K562 (cell line): ENCODE results near the gene APOM. TPM values are rescaled to one million over a fixed set of nuclear protein-coding genes. Genes with fewer than 3 reads are reported as not detected.
A peak's percentile ranks its signal among the peaks of the same experiment; 100 is the strongest.

ENCODE experiments used
- ARNT ChIP-seq, 2 experiments: fragments of 450-650 bp; IDR thresholded peaks; 2 replicates each; pipeline ENCODE4 v1.6.1; 2016; ENCODE audit warnings: mild to moderate bottlenecking in 1 of 2
- CBX1 ChIP-seq: sonication (generic); IDR thresholded peaks from 2 replicates; pipeline ENCODE4 v1.6.1; 2016; ENCODE audit warnings: antibody characterized with exemption, low read depth, mild to moderate bottlenecking
- CBX3 ChIP-seq, 2 experiments: IDR thresholded peaks; 1 replicate in 1 of 2; 2 replicates in 1 of 2; pipeline ENCODE4 v1.6.1; 2012; ENCODE audit warnings: inconsistent platforms in 2 of 2, low read length in 2 of 2, borderline replicate concordance in 1 of 2, control low read depth in 1 of 2
- CSDE1 ChIP-seq, 2 experiments: fragments of 450-650 bp; IDR thresholded peaks; 2 replicates each; pipeline ENCODE4 v1.6.1; 2016; ENCODE audit warnings: mild to moderate bottlenecking in 1 of 2
- FOXK1 ChIP-seq: sonication (generic); formaldehyde crosslinking; IDR thresholded peaks from 2 replicates; pipeline ENCODE4 v1.8.0; 2022; ENCODE audit warnings: missing genetic modification reagents, mild to moderate bottlenecking, borderline replicate concordance
- GATAD2B ChIP-seq: fragments of 450-650 bp; IDR thresholded peaks from 2 replicates; pipeline ENCODE4 v1.6.1; 2017; ENCODE audit warnings: mild to moderate bottlenecking, borderline replicate concordance
- HIVEP1 ChIP-seq: fragments of 250-450 bp; sonication (Bioruptor Pico); IDR thresholded peaks from 2 replicates; pipeline ENCODE4 v1.4.0; 2020; ENCODE audit warnings: mild to moderate bottlenecking
- MIER1 ChIP-seq: fragments of 450-650 bp; IDR thresholded peaks from 2 replicates; pipeline ENCODE4 v1.6.1; 2016; ENCODE audit warnings: antibody characterized with exemption, mild to moderate bottlenecking, low read depth
- NFYB ChIP-seq: IDR thresholded peaks from 2 replicates; pipeline ENCODE4 v1.6.1; 2011; ENCODE audit warnings: mild to moderate bottlenecking, moderate library complexity; ENCODE audit not compliant: insufficient read length; ENCODE audit errors: extremely low read depth
- RHOXF2B ChIP-seq: fragments of 250-450 bp; sonication (Bioruptor Pico); conservative IDR thresholded peaks from 2 replicates; pipeline ENCODE4 v1.5.1; 2021
- SMAD2 ChIP-seq: fragments of 150-350 bp; IDR thresholded peaks from 2 replicates; pipeline ENCODE4 v1.6.1; 2014; ENCODE audit warnings: low read depth, mild to moderate bottlenecking, low read length
- TSC22D4 ChIP-seq: fragments of 450-650 bp; IDR thresholded peaks from 2 replicates; pipeline ENCODE4 v1.6.1; 2016; ENCODE audit warnings: missing genetic modification characterization, missing biosample characterization, control low read depth
- ZBTB43 ChIP-seq: sonication (generic); formaldehyde crosslinking; IDR thresholded peaks from 2 replicates; pipeline ENCODE4 v1.8.0; 2023; ENCODE audit warnings: mild to moderate bottlenecking, missing genetic modification reagents
- ZNF253 ChIP-seq: fragments of 250-450 bp; sonication (Bioruptor Pico); conservative IDR thresholded peaks from 2 replicates; pipeline ENCODE4 v1.6.1; 2021; ENCODE audit warnings: mild to moderate bottlenecking
- polyA plus RNA-seq, 8 experiments: library from polyadenylated mRNA; depleted of rRNA in 4 of 8; stranded (reverse) in 5 of 8; unstranded in 3 of 8; fragments of >200 nt; fragmentation: Nextera tagmentation in 2 of 8; fragmentation: Illumina TruSeq in 1 of 8; extraction: Ambion mirVana in 2 of 8; extraction: Trizol in 1 of 8; gene quantifications; 2 replicates each; pipeline versions ENCODE4 v1.2.1 to v1.2.3, GENCODE V29; 2011 to 2014; ENCODE audit warnings: inconsistent platforms in 1 of 8, missing spikeins in 1 of 8
- total RNA-seq, 7 experiments: library from RNA; depleted of rRNA in 6 of 7; stranded (reverse); fragments of >200 nt in 6 of 7; fragmentation: Illumina TruSeq in 2 of 7; extraction: Trizol in 2 of 7; gene quantifications; 2 replicates each; pipeline versions ENCODE4 v1.2.1 to v1.2.3, GENCODE V29; 2011 to 2021; ENCODE audit warnings: low replicate concordance in 1 of 7
- TF ChIP-seq, protein P1 (sequence below): sonication (generic); formaldehyde crosslinking; IDR thresholded peaks from 2 replicates; pipeline ENCODE4 v1.8.1; 2023; ENCODE audit warnings: mild to moderate bottlenecking, missing genetic modification reagents
- TF ChIP-seq, protein P2 (sequence below): sonication (generic); formaldehyde crosslinking; IDR thresholded peaks from 2 replicates; pipeline ENCODE4 v1.8.0; 2022; ENCODE audit warnings: mild to moderate bottlenecking, missing genetic modification reagents, borderline replicate concordance
- TF ChIP-seq, protein P3 (sequence below): sonication (generic); formaldehyde crosslinking; IDR thresholded peaks from 2 replicates; pipeline ENCODE4 v1.8.0; 2022; ENCODE audit warnings: missing genetic modification reagents, mild to moderate bottlenecking, borderline replicate concordance

Gene APOM
- total and polyA plus RNA-seq, 9 of the 15 experiments (the other 6 are each of a cell fraction or from before 2014, with no cell fraction given): 5.7 to 24.3 (median 10.4) TPM

- TF ChIP-seq ZBTB43 (CRISPR knock-in tag) (0 out of 2 replicates have a peak, but pooled peaks have one; percentile 58), CBX3 (IDR thresholded peaks at IDR 0.05; ENCODE audit: borderline replicate concordance in 1 of 2, low read length in 2 of 2) (0 out of 3 replicates have a peak, but pooled peaks of 1 of the 2 experiments have one; percentile 37), ZNF253 (CRISPR knock-in tag) (peak; percentile 64; the same call in 1 of the 2 replicates), CBX1 (no peak), GATAD2B (no peak), MIER1 (0 out of 2 replicates have a peak, but pooled peaks have one; percentile 32), CSDE1 (IDR thresholded peaks at IDR 0.05) (0 out of 4 replicates have a peak, but pooled peaks of 1 of the 2 experiments have one; percentile 25), FOXK1 (CRISPR knock-in tag) (0 out of 2 replicates have a peak, but pooled peaks have one; percentile 21), RHOXF2B (CRISPR knock-in tag) (0 out of 2 replicates have a peak, but pooled peaks have one; percentile 9), NFYB (no peak), TSC22D4 (0 out of 2 replicates have a peak, but pooled peaks have one; percentile 49), ARNT (IDR thresholded peaks at IDR 0.05) (0 out of 4 replicates have a peak, but pooled peaks of 1 of the 2 experiments have one; percentile 6), HIVEP1 (CRISPR knock-in tag) (no peak), SMAD2 (no peak)
- TF ChIP-seq, protein P1, sequence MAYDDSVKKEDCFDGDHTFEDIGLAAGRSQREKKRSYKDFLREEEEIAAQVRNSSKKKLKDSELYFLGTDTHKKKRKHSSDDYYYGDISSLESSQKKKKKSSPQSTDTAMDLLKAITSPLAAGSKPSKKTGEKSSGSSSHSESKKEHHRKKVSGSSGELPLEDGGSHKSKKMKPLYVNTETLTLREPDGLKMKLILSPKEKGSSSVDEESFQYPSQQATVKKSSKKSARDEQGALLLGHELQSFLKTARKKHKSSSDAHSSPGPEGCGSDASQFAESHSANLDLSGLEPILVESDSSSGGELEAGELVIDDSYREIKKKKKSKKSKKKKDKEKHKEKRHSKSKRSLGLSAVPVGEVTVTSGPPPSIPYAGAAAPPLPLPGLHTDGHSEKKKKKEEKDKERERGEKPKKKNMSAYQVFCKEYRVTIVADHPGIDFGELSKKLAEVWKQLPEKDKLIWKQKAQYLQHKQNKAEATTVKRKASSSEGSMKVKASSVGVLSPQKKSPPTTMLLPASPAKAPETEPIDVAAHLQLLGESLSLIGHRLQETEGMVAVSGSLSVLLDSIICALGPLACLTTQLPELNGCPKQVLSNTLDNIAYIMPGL: 0 out of 2 replicates have a peak, but pooled peaks have one; percentile 51
- TF ChIP-seq, protein P2, sequence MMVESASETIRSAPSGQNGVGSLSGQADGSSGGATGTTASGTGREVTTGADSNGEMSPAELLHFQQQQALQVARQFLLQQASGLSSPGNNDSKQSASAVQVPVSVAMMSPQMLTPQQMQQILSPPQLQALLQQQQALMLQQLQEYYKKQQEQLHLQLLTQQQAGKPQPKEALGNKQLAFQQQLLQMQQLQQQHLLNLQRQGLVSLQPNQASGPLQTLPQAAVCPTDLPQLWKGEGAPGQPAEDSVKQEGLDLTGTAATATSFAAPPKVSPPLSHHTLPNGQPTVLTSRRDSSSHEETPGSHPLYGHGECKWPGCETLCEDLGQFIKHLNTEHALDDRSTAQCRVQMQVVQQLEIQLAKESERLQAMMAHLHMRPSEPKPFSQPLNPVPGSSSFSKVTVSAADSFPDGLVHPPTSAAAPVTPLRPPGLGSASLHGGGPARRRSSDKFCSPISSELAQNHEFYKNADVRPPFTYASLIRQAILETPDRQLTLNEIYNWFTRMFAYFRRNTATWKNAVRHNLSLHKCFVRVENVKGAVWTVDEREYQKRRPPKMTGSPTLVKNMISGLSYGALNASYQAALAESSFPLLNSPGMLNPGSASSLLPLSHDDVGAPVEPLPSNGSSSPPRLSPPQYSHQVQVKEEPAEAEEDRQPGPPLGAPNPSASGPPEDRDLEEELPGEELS (CRISPR knock-in tag): peak; percentile 59; the same call in 1 of the 2 replicates
- TF ChIP-seq, protein P3, sequence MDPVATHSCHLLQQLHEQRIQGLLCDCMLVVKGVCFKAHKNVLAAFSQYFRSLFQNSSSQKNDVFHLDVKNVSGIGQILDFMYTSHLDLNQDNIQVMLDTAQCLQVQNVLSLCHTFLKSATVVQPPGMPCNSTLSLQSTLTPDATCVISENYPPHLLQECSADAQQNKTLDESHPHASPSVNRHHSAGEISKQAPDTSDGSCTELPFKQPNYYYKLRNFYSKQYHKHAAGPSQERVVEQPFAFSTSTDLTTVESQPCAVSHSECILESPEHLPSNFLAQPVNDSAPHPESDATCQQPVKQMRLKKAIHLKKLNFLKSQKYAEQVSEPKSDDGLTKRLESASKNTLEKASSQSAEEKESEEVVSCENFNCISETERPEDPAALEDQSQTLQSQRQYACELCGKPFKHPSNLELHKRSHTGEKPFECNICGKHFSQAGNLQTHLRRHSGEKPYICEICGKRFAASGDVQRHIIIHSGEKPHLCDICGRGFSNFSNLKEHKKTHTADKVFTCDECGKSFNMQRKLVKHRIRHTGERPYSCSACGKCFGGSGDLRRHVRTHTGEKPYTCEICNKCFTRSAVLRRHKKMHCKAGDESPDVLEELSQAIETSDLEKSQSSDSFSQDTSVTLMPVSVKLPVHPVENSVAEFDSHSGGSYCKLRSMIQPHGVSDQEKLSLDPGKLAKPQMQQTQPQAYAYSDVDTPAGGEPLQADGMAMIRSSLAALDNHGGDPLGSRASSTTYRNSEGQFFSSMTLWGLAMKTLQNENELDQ (CRISPR knock-in tag): peak; percentile 11; the same call in 1 of the 2 replicates
Observed at GRCh38 chr6:31661262-31662123, 5.8 kb downstream of the APOM start (continued).
